Hypothalamus (tissue), 51 donors: ENCODE measurements around the gene ADAMTSL1.
A peak's percentile ranks its signal among the peaks of the same experiment; 100 is the strongest.

Experiments
- DNase-seq, 51 donors: peaks; one replicate each; lab custom pipeline; 2025; lab: John Stamatoyannopoulos, UW

Gene ADAMTSL1

DNA sequence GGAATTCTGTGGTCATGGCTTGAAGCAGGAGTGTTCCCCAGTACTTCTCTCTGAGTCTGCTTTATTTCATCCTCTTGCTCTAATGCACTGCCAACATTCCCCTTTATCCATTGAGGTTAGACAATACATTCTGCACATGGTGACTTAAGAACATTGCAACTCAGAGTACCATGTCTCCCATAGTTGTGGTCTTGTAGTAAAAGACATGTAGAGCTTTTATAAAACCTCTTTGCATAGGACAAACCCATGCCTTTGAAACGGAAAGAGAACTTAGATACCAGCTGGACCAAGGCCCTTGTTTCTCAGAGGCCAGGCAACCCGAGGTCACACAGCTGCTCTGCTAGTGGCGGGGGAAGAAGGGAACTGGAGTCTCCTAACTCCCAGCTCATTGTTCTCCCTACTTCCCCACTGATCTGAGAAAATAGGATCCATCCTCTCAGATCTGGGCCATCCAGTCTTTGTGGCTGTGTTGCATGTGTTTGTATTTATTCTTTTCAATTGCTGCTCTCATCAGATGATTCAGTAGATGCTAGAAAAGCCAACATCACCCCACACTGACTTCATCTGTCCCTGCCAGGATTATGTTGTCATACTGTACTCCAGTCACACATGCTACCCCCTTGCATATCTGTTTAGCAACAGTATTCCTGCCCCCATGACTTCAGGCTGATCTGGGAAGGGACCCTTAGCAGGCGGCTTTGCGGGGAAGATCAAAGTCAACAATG, 322.2 kb downstream of the ADAMTSL1 start:
- DNase-seq, result peak in 15 of 51 donors; percentile 2 to 39 (median 13)

DNA sequence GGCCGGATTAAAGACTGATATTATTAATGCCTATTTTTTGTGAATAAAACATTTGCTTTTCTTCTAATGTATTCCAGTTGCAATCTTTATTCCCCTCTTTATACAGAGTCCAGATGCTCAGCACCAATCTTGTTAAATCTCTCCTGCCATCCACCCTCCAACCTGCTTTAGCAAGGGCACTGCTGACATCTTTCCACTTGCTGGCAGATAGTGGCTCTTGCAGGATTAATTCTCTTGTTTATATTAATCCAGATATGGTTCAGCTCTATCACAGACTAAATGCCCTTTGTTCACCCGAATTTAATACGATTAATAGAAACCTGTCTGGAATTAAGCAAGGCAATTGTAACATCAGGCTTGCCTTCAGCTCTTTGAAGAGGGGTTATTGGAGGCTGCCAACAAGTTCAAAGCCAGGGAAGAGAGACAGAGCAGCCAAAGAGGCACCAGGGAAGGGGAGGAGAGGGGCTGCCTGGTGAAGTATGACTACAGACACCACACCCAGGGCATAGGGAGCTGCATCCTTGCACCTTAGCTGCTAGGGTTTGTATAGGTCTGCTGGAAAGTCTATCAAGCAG, 322.8 kb downstream of the ADAMTSL1 start:
- no peak for DNase-seq

DNA sequence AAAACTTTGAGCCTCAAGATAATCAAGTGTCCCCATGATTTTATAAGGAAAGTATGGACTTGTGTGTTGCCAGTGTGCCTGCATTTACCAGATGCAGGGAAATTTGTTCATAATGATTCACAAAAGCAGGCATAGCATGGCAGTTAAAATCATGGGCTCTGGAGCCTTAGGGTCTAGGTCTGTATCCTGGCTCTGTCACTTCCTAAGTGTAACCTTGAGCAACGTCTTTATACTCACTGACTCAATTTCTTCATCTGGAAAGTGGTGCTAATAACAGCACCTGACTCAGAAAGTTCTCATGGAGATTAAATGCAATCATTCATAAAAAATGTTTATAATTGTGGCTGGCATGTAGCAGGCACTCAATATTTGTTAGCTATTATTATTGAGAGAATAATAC, 324.2 kb downstream of the ADAMTSL1 start:
- no peak for DNase-seq

DNA sequence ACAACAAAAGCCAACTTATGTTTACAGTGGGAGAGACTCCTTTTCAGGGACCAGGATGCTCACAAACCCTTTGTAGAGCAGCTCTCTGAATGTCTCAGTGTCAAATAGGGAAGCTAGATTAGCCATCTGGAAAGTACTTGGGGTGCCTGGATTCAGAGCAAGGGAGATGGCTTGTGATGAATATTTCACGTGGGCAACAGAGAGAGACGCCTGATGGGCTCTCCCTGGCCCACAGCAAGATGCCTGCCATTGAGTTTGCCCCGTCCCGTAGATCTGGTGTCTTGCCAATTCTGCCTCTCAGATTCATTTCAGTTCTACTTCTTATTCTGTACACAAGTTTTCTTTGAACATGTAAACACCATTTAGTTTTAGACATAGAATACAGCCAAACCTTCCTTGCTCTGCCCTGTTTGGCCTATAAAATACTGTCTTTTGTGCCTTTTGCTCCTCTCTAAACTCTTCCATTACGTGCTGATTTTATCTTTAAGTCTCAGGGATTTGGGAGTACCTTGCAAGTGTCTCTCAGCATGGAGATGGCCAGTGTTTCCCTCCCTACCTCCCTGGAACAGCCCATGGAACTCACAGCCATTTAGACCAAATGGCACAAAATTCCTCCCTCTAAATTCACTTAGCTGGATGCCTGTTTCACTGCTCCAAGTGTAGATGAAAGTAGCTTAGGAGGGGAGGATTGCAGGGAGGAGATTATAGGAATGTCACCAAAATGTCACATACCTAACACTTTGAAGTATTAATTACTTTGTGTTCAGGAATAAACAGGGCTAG, 324.7 kb downstream of the ADAMTSL1 start:
- peak in 1 of 51 donors; percentile 9 for DNase-seq

DNA sequence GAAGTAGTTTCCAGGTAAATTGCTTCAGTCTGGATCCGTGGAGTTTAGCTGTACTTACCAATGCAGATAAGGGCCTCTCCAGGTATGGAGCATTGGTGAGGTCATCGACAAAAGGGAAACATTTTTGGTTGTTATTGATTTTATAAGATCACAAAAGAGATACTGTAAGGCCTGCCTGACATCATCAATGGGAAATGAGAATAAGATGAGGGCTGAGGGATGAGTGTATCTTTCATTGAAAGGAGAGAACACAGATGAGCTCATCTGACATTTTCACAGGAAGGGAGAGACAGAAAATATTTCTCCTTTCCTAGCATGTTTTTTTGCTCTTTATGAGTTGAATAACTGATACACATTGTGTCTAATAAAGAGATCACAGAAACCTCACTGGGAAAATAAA, 325.5 kb downstream of the ADAMTSL1 start:
- DNase-seq, result no peak

DNA sequence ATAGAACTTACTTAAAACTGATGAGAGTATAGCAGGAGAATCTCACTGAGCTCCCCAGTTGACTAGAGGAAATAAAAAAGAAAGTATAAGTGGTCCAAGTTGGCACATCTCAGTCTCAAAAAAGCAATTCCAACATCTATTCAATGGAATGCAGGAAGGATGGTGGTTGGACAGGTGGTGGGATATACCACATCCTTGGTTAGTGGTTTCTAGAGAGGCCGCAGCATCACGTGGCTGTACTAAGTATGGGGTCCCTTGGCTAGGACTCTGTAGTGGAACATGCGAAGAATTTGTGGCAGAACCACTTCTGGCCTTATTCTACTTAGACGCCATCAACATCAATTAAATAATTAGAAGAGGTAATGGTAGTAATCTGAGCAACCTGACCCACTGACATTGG, 326.6 kb downstream of the ADAMTSL1 start:
- no peak for DNase-seq

DNA sequence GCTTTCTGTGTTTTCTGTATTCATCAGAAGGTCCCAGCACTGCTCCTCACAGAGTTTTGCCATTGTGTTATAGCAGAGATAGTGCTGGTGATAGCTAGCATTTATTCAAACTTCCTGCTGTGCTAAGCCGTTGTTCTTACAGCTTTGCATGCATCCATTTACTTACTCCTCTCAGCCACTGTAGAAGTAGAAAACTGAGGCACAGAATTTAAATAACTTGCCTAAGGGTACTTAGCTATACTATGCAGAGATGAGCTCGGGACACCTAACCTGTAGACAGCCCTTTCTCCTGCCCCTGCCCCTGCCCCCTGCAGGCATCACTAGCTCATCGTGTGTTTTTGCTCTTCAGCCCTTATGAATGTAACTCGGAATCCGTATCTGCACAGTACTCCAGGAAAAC, 331.4 kb downstream of the ADAMTSL1 start:
- no peak for DNase-seq

DNA sequence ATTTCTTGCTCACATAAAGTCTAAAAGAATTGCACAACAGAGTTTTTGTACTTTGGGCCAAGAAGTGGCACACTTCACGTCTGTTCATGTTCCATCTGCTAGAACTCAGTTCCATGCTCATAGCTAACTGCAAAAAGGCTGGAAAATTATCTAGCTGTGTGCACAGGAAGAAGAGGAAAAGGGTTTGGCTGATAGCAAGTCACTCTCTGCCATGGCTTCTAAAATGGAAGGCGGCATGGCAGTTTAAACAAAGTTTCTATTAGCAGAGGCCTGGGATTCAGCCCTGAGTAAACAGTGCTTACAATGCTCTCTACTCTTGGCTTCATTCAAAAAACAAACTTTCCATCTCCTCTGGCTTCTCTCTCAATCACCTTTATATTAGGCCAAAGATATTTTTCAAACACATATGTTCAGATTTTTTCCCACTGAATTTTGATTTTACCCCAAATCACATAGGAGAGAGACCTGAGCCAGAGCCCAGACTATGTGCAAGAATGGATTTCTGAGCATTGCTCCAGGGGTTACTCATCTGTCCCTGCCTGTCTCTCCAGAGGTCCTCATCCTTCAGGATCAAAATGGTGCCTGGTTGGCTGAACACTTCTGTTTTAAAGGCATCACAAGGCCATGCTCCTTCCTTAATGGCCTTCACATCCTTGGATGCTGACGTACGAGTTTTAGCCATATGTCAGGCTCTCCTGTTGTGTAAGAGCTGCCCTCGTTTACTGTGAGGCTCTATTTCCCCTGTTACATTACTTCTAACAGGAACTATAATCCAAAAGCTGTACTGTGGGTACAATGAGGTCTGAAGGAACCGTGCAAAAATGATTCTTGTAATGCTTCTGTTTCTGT, 332.5 kb downstream of the ADAMTSL1 start:
- no peak for DNase-seq

DNA sequence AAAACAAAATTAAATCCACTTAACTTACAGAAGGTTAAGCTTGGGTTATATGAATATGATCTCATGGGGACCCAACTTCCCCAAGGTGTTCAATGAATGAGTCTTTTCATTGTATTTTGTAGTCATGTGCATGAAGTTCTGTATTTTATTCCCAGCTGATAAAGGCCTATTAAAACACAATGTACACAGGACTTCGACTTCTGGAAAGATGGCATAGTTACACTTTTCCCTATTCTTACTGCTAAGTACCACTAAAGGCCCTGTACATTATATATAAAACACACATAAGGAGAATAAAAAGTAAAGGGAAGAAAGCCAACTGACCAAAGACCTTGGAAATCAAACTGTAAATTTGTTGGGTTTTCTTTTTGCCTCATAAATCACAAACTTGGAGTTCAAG, 336.6 kb downstream of the ADAMTSL1 start:
- DNase-seq, result no peak

DNA sequence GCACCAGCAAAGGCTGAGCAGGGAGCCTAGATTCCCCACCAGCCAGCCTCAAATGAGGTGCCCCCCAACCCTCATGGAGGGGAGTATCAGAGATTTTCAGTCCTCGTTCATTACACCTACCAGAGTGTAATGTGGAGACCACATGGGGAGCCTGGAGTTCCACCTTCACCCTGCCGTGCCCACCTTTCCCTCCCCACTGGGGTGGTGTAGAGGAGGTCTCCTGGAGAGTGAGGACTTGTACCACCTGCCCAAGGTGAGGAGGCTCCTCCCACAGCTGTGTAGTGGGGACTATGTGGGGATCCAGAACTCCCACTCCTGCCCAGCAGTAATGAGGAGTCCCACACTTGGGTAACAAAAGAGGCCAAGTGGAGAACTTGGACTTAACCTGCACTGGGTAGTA, 337.2 kb downstream of the ADAMTSL1 start:
- DNase-seq, result no peak

DNA sequence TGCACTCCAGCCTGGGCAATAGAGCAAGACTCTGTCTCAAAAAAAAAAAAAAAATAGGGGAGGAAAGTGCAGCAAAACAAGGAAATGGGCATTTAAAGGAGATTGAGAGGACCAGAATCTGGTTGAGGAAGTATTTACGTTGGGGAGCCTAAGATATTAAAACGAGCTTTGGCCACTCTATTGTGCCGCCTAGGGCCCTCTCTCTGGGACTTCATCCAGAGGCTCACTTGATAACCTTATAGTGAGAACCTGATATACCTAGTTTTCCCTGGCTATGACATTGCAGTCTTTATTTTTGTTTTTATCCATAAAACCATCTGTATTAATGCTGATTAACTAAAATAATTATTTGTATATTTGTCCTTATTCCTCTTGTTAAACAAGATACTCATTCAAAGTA, 345.5 kb downstream of the ADAMTSL1 start:
- no peak for DNase-seq

DNA sequence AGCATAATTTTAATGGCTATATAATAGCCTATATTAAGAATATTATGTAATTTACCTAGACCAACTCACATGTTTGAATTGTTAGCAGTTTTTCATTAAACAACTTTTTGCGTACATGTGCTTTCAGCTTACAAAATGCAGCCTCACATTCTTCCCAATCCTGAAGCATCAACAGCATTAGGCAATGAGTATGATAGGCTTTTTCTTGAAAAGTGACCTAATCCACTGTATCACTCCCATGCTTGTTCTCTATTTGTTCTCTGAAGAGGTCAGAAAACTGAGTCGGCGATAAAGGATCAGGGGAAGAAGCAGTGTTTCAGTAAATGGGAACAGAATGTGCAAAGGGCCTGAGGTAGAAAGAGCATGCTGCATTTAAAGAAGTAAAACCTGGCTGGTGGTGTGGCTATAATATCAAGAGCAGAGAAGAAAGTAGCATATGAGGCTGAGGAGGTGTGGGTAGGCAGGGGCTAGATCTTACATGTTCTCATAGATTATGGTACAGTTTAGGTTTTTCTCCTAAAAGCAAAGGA, 346.7 kb downstream of the ADAMTSL1 start:
- DNase-seq, result no peak

DNA sequence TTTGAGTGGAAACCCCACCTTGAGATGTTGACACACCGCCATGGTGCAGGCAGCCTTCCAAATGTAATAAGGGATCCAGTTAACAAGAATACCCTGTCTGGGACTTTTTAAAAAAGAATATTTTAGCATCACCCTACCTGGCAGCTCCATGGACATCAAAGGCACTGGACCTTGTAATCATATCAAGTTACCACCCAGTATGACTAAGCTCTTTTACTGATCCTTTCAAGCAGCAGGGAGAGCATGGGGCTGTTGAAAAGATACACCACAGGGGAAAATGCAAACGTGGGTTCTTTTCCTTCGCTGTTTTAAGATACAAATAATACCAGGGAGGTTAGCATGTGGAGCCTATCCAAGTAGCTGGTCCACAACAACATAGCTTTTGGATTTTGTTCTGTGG, 347.8 kb downstream of the ADAMTSL1 start:
- no peak for DNase-seq

DNA sequence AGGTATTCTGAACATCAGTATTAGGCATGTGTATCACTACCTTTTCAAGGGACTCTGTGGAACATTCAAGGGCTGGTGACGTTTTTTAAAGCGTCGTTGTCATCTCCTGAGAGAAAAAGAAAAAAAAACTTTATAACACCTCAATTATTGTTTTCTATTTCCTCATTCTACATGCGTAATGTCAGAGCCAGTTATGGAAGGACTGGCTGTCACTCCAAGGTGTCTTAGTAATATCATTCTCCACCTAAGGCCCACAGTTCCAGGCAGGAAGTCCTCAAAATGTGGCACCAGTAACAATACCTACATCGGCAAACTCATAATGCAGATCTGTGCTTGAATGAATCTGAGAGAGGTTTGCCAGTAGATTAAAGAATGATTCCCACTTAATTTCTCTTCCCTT, 348.9 kb downstream of the ADAMTSL1 start:
- DNase-seq, result no peak

DNA sequence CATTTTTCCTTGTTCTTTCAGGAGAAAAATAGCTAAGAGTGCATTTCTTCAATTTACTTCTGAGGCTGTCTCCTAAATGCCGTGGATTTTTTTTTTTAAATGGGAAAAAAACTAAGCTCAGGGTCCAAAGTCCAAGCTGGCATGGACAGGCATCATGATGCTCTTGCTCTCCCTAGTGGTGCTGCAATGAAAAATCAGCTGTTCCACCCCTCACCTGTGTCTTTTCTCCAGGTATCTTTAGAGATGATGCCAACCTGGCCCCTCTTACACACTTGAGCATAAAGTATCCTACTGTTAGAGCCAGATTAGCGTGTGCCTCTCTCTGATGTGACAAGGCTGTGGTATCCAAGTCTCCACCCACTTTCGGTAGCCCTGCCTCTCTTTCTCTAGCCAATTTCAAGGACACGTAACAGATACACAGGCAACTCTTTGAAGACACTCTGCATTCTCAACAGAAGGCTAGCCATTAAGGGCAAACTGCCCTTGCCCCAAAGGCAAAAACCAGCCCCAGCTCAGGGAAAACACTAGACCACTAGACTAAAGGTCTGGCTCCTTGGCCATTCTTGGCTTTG, 350.2 kb downstream of the ADAMTSL1 start:
- no peak for DNase-seq

DNA sequence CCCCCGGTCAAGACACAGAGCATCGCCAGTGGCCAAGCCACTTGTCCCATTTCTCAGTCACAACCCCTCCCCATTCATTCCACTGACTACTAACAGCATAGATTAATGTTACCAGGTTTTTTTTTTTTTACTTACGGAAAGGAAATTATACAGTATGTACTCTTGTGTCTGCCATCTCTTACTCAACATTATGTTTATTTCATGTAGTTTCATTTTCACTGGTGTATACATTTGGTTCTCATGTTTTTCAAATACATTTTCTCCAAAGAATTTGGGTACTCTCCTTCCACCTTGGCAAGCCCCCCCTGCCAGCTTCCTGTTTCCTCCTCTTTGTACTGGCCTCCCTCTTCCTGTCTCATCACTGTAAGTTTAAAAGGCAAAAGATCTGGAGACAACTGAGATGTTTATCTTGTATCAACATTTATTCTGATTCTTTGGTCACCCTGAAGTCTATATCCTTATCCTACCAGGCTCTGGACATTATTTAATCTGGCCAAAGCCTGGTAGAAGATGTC, 351.8 kb downstream of the ADAMTSL1 start:
- DNase-seq, result no peak

DNA sequence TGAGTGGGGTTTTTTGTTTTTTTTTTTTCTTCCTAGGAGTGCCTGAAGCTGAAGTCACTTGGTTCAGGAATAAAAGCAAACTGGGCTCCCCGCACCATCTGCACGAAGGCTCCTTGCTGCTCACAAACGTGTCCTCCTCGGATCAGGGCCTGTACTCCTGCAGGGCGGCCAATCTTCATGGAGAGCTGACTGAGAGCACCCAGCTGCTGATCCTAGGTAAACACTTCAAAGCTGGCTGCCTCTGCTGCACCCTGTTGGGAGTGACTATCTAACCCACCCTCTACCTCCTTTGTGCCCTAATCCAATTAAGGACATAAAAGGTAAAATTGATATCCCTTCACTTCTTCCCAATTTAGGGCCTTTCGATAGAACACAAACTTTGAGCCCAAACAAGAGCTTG, 352.3 kb downstream of the ADAMTSL1 start:
- no peak for DNase-seq

DNA sequence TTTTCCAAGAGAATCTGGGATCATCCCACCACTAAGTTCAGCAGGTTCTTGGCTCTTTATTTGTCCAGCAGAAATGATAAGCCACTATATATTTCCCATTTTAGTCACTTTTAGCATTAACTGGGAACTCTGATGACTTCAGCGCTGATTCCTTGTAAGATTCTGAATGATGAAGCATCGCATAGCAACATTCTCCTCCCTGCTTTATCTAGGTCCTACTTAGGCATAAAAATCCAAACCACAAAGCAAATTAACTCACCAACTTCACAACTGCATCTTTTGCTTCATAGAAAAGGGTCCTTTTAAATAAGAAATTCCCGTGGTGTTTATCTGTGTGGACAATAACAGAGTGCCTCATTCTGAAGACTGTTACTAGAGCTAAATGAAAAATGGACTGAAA, 355.1 kb downstream of the ADAMTSL1 start:
- DNase-seq, result no peak

DNA sequence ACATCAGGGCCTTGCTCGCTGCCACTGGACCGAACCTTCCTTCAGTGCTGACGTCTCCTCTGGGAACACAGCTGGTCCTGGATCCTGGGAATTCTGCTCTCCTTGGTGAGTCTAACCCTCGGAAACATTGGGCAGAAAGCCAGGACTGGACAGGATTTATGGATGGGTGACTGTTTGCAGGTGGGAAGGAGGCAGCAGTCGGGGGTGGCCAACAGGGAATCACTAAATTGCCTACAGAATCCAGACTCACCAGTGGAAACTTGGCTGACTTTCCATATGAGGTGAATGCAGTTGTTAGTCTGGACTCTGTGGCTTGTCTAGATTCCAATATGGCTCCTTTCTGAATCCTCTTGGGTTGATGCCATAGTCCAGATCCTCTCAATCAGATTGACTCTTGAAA, 355.9 kb downstream of the ADAMTSL1 start:
- no peak for DNase-seq

DNA sequence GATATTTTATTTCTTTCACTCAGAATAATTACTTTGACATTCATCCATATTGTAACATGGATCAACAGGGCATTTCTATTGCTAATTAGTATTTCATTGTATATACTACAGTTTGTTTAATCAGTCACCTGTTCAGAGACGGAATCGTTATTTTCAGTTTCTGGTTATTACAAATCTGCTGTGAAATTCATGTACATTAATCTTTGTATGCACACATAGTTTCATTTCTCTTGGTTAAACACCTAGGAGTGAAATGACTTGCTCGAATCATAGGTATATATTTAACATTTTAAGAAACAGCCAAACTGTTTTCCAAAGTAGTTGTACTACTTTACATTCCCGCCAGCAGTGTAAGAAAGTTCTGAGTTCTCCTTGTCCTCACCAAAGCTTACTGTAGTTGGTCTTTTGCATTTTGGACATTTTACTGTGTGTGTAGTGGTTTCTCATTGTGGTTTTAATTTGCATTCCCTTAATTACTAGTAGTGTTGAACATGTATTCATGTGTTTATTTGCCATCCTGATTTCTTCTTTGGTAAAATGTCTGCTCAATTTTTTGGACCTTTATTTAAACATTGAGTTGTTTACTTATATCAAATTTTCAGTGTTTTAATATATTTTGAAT, 360.9 kb downstream of the ADAMTSL1 start:
- no peak for DNase-seq
